Activated naive CD4-positive, alpha-beta T cell treated with anti-CD3 and anti-CD28 coated beads, Interleukin-2, amount 10 ng/mL, durations not matched to agents 7 days and 5 days (primary cell): ENCODE data around the gene FAM120C.

Experiments used
- CTCF ChIA-PET: fragments of 350-600 bp; sonication (Branson Sonifier 250); formaldehyde crosslinking; loops from one replicate; lab custom pipeline; 2021; ENCODE audit warnings: antibody characterized with exemption; lab: Charles Lee
- DNase-seq: peaks from one replicate; pipeline ENCODE4 v3.0.0-alpha.2; 2020
- H3K27ac Mint-ChIP-seq: one replicate; pipeline ENCODE4 v1.8.0; 2021; ENCODE audit warnings: mild to moderate bottlenecking, moderate library complexity, mixed read lengths
- H3K27me3 Mint-ChIP-seq: one replicate; pipeline ENCODE4 v1.8.0; 2021; ENCODE audit warnings: mild to moderate bottlenecking, mixed read lengths
- H3K36me3 Mint-ChIP-seq: one replicate; pipeline ENCODE4 v1.8.0; 2021; ENCODE audit warnings: mixed read lengths
- H3K4me1 Mint-ChIP-seq: one replicate; pipeline ENCODE4 v1.8.0; 2021; ENCODE audit warnings: mixed read lengths
- H3K4me3 Mint-ChIP-seq: one replicate; pipeline ENCODE4 v1.8.0; 2021; ENCODE audit warnings: mild to moderate bottlenecking, moderate library complexity, mixed read lengths
- H3K9me3 Mint-ChIP-seq: one replicate; pipeline ENCODE4 v1.8.0; 2021; ENCODE audit warnings: mixed read lengths

Gene FAM120C

DNA sequence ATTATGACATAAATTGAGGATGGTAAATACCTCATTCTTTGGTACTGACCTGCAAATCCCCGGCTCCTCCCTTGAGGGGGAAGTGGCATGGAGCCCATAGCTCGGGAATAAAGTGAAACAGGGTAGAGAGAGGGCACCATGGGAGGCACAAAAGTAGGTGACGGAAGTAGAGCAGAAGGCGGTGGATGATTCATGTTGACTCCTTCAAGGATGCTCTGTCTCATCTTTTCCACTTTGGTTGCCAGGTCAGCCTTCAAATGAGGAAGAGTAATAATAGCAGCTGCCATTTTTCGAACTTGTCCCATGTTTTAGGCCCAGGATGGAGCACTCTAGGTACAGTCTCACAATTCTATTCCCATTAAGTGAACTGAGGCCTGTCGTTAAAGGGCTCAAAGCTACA is 97.4 kb downstream of the FAM120C start:
- Mint-ChIP-seq H3K27ac (no peak overlapping the region), H3K27me3 (no peaks in the 10 kb centered on the region), H3K9me3 (no peaks in the 10 kb centered on the region), H3K4me1 (no peaks in the 10 kb centered on the region), H3K4me3 (no peak overlapping the region), H3K36me3 (peaks cover 2% of the 10 kb centered on the region)
- DNase-seq: no peak
- CTCF ChIA-PET: no interaction called here

DNA sequence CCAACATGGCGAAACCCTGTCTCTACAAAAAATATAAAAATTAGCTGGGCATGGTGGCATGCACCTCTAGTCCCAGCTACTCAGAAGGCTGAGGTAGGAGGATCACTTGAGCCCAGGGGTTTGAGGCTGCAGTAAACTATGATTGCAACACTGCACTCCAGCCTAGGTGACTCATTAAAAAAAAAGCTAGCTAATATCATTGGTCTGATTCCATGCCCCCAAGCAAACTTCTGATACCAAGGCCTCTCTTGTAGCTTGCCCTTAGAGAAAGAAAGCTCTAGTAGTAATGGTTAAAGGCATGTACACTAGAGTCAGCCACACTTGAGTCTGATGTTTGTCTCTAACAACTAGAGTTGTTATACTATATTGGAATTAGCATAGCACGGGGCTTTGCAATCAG is 106.2 kb downstream of the FAM120C start:
- CTCF ChIA-PET: no interaction called here
- H3K4me1 Mint-ChIP-seq: no peaks in the 10 kb centered on the region
- H3K4me3 Mint-ChIP-seq: no peak overlapping the region
- no peak for DNase-seq
- H3K27ac Mint-ChIP-seq: no peak overlapping the region
- H3K27me3 Mint-ChIP-seq: no peaks in the 10 kb centered on the region
- no peaks in the 10 kb centered on the region for H3K36me3 Mint-ChIP-seq
- no peaks in the 10 kb centered on the region for H3K9me3 Mint-ChIP-seq

DNA sequence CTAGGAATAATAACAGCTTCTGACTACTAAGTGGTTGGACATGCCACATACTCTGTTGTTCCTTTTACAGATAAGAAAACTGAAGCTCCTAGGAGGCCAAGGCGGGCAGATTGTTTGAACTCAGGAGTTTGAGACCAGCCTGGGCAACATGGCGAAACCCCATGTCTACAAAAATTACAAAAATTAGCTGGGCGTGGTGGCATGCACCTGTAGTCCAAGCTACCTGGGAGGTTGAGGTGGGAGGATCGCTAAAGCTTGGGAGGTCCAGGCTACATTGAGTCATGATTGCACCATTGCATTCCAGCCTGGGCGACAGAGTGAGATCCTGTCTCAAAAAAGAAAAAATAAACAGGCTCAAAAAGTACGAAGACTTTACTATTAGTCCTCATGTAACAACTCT is 108.2 kb downstream of the FAM120C start:
- Mint-ChIP-seq H3K4me1 (no peaks in the 10 kb centered on the region), H3K27me3 (no peaks in the 10 kb centered on the region), H3K9me3 (no peaks in the 10 kb centered on the region), H3K27ac (no peak overlapping the region), H3K4me3 (no peak overlapping the region), H3K36me3 (no peaks in the 10 kb centered on the region)
- CTCF ChIA-PET: no interaction called here
- DNase-seq: no peak

DNA sequence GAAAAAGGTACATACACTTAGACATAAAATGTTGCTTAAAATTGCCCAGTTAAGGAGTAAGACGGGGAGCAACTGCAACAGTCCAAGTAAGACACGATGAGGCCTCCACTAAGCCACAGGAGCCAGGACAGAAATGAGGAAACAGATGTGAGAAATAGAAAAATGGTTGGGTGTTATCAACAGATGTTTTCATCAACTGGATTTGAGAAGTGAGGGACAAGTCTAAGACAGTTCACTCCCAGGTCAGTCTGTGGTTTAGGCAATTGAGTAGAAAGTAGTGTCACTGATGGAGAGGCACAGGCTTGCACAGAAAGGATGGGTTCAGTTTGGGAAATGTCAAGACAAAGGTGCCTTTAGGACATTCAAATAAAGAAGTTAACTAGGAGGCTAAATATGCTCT is 115.3 kb downstream of the FAM120C start:
- CTCF ChIA-PET: no interaction called here
- Mint-ChIP-seq H3K36me3 (no peaks in the 10 kb centered on the region), H3K4me1 (no peaks in the 10 kb centered on the region), H3K4me3 (no peak overlapping the region), H3K27ac (no peak overlapping the region), H3K9me3 (no peaks in the 10 kb centered on the region), H3K27me3 (no peaks in the 10 kb centered on the region)
- DNase-seq: no peak

DNA sequence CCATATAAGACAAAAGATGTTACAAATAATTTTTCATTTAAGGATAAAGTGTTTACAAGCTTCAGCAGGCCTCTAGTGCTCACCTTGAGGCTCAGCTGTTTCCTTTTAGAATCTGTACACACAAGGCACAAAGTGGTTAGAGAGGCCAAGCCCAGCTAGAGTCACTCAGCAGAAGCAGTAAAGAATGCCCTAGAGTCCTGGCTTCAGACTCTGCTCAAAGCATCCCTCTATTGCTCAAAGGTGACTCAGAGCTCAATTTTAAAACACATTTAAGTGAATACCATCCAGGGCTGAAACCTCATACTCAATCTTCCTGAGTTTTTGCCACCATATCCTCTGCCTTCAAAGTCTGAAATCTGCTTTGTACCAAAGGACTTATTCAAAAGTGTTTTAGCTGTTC is 116.2 kb downstream of the FAM120C start:
- no peaks in the 10 kb centered on the region for H3K9me3 Mint-ChIP-seq
- H3K27me3 Mint-ChIP-seq: no peaks in the 10 kb centered on the region
- no peak overlapping the region for H3K4me3 Mint-ChIP-seq
- no peak overlapping the region for H3K27ac Mint-ChIP-seq
- CTCF ChIA-PET: no interaction called here
- DNase-seq: no peak
- no peaks in the 10 kb centered on the region for H3K4me1 Mint-ChIP-seq
- no peaks in the 10 kb centered on the region for H3K36me3 Mint-ChIP-seq

DNA sequence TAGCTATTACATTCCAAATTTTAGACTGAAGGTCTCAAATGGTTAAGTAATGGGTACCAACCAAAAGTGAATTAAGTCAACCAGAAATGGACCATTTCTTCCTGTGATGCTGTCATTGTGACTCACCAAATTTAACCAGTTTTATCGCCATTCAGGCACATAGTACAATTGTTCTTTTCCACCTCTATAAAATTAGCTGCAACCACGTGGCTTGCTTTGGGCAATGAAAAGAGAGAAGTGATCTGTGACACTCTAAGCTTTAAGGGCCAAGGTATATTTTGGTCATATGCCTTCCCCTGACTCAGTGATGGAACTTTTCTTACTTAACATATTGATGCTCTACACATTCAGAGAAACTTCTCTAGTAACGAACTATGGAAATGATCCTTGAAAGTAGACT is 118.5 kb downstream of the FAM120C start:
- no peak overlapping the region for H3K4me3 Mint-ChIP-seq
- H3K36me3 Mint-ChIP-seq: no peaks in the 10 kb centered on the region
- H3K27ac Mint-ChIP-seq: no peak overlapping the region
- no peaks in the 10 kb centered on the region for H3K4me1 Mint-ChIP-seq
- CTCF ChIA-PET: no interaction called here
- no peaks in the 10 kb centered on the region for H3K27me3 Mint-ChIP-seq
- no peaks in the 10 kb centered on the region for H3K9me3 Mint-ChIP-seq
- no peak for DNase-seq

DNA sequence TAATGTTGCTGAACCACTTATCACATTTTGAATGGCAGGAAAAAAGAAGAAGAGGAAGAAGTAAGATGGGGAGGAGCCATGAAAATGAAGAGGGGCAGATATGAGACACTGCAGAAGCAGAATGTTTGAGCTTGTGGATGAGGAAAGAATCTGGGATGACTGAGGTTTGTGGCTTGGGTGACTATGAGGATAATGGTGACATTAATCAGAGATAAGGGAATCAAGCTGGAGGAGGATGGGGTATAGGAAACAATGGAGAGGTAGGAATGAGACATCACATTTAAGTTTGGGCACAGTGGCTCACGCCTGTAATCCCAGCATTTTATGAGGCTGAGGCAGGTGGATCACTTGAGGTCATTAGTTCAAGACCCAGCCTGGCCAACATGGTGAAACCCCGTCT is 119.7 kb downstream of the FAM120C start:
- no peak for DNase-seq
- no peaks in the 10 kb centered on the region for H3K27me3 Mint-ChIP-seq
- CTCF ChIA-PET: no interaction called here
- no peak overlapping the region for H3K4me3 Mint-ChIP-seq
- no peaks in the 10 kb centered on the region for H3K36me3 Mint-ChIP-seq
- no peaks in the 10 kb centered on the region for H3K4me1 Mint-ChIP-seq
- no peaks in the 10 kb centered on the region for H3K9me3 Mint-ChIP-seq
- no peak overlapping the region for H3K27ac Mint-ChIP-seq

DNA sequence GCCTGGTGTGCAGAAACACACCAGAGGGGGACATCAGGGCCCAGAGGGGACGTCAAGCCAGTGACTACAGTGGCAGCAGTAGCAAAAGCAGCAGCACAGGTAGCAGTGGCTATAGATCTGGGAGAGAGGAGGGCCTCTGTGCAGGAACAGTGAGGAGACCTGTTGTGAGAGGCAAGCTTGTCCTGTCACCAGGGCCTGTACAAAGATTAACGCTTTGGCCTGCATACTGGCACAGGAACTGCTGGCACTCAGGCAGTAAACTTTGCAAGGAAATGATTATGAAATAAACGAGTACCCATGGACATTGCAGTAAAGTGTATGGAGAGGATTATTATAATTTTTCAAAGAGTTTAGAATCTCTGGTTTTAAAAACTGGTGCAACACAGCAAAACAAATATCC is 133.3 kb downstream of the FAM120C start:
- peaks cover 9% of the 10 kb centered on the region for H3K4me1 Mint-ChIP-seq
- H3K9me3 Mint-ChIP-seq: no peaks in the 10 kb centered on the region
- H3K27me3 Mint-ChIP-seq: no peaks in the 10 kb centered on the region
- DNase-seq: no peak
- CTCF ChIA-PET: no interaction called here
- no peak overlapping the region for H3K27ac Mint-ChIP-seq
- no peaks in the 10 kb centered on the region for H3K36me3 Mint-ChIP-seq
- no peak overlapping the region for H3K4me3 Mint-ChIP-seq

DNA sequence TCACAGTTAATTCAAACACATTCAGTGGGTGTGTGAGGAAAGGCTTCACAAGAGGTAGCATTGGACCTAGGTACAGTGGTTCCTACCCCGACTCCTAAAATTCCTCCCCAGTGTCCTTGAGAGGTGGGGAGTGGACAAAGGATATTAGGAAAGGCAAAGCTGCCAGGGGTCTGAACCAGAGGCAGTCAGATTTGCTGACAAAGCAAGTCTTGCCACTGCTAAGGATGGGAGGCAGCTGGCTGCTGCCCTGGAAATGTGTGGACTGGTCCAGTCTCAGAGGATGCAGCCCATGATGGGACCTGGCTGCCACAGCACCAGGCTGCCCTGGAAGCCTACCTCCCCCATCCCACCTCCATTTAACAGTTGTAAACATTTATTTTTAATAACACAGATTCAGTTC is 134.6 kb downstream of the FAM120C start:
- Mint-ChIP-seq H3K4me3 (no peak overlapping the region), H3K27me3 (no peaks in the 10 kb centered on the region), H3K27ac (no peak overlapping the region), H3K36me3 (peaks cover 2% of the 10 kb centered on the region), H3K9me3 (no peaks in the 10 kb centered on the region), H3K4me1 (peaks cover 10% of the 10 kb centered on the region)
- CTCF ChIA-PET: no interaction called here
- no peak for DNase-seq

DNA sequence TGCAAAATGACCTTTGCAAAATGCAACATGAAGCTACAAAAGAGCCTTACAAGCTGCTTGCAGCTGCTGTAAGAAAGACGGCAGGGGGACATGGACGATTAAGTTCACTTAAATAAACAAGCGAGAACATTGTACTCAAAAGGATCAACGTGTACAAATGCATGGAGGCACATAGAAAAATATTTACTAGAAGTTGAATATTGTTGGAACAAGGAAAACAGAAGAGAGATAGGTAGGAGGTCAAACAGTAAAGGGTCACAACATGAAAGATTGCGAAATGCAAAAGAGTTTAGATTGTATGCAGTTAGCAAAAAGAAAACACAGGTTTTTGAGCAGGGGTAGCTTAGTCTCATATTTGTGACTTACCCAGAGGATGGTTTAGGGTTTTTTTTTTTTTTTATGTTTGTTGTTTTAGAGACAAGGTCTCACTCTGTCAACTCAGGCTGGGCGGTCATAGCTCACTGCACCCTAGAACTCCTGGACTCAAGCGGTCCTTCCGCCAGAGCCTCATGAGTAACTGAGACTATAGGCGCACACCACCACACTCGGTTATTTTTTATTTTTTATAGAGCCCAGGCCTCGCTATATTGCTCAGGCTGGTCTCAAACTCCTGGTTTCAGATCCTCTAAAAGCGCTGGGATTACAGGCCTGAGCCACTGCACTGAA is 137.4 kb downstream of the FAM120C start:
- CTCF ChIA-PET: no interaction called here
- peak overlapping the region; percentile 98 for H3K27ac Mint-ChIP-seq
- no peaks in the 10 kb centered on the region for H3K9me3 Mint-ChIP-seq
- H3K27me3 Mint-ChIP-seq: no peaks in the 10 kb centered on the region
- H3K4me1 Mint-ChIP-seq: peaks cover 21% of the 10 kb centered on the region
- peak overlapping the region; percentile 94 for H3K4me3 Mint-ChIP-seq
- no peak for DNase-seq
- H3K36me3 Mint-ChIP-seq: peaks cover 10% of the 10 kb centered on the region

DNA sequence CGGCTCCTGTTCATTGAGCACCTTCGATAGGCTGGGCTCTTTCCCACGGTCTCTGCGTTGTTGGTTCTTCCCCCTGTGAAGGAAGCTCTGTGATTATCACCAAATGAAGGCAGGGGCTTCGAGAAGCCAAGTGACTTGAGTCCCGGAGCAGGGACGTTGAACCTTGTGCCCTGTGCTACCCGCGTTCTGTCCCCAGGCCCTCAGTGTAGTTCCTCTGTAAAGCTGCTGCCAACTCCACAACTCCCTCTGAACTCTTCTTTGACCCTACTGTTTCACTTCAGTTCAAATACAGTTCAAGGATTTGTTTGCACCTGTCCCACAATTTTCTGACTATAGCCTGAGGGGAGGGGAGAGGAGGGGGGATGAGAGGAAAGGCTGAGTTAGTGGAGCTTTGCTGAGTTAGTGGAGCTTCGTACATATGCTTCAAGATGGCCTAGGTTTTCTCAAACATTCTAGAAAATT is 138.1 kb downstream of the FAM120C start:
- peak overlapping the region; percentile 98 for H3K27ac Mint-ChIP-seq
- H3K27me3 Mint-ChIP-seq: no peaks in the 10 kb centered on the region
- H3K4me3 Mint-ChIP-seq: peak overlapping the region; percentile 94
- peaks cover 14% of the 10 kb centered on the region for H3K36me3 Mint-ChIP-seq
- no peaks in the 10 kb centered on the region for H3K9me3 Mint-ChIP-seq
- CTCF ChIA-PET: no interaction called here
- DNase-seq: no peak
- H3K4me1 Mint-ChIP-seq: peaks cover 25% of the 10 kb centered on the region

DNA sequence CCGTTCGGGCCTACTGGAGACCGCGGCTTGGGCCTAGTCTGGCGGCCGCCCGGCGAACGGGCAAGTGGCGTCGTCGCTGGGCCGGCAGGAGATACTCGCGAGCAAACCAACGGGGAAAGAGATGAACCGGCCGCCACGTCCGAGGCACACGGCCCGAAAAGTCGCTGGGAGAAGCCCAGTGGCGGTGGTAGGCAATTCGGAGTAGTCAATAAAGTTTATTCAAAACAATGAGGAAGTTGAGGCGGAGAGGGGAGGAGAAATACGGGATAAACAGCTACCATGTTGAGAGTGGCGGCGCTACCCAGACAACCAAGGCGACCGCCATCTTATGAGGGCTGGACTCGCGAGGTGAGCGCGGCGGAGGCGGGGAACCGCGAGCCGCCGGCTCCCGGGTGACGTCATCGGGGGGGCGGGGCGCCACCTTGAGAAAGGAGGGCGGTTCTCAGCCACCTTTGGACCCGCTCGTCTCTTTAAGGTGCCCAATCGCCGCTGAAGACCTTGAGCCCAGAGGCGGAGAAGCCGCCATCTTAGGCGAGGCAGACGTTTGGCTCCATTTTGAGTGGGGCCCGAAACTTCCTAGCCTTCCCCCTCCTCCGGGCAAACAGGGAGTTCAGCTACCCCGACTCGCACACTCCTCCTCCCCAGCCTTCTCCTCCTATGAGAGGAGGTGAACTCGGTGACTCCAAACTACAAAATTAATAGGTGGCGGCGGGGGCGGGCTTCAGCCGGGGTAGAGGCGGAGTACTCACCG is 138.8 kb downstream of the FAM120C start, which contains the start of gene PHF8:
TSS of gene PHF8 (minus strand) at position 348 of the 751 bp plus-strand sequence. CDS start 1,745 bp downstream, outside the sequence.
- CTCF ChIA-PET: no interaction called here
- Mint-ChIP-seq H3K4me3 (peak within 1 kb of the TSS; percentile 94), H3K36me3 (peaks cover 14% of the 10 kb centered on the region), H3K27me3 (no peaks in the 10 kb centered on the region), H3K27ac (peak within 1 kb of the TSS; percentile 98), H3K4me1 (peaks cover 25% of the 10 kb centered on the region), H3K9me3 (no peaks in the 10 kb centered on the region)
- peak; percentile 95 for DNase-seq

DNA sequence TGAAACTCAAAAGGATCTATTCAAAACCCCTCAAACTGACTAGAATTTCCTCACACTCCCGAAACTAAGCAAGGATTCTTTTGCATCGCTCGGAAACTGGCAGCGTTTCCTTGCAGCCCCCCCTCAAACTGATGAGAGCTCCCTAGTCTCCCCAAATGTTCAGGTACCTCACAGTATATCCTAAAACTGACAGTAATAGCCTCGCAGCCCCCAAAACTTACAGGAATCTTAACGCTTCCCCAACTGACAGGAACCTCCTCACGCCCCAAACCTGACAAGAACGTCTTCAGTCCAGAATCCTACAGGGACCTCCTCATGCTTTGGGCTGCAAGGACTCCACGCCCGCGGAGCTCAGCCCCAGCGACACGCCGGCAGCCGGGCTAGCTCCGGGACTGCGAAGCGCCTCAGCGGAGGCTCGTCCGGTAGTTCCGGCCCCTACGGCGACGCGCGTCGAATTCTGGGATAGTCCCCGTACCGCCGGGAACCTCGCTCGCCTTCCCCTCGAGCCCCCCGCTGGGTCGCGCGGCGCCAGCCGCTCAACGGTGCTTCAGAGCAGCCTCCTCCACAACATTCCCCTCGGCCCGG is 139.4 kb downstream of the FAM120C start:
- H3K4me1 Mint-ChIP-seq: peaks cover 25% of the 10 kb centered on the region
- H3K27me3 Mint-ChIP-seq: no peaks in the 10 kb centered on the region
- peak overlapping the region; percentile 94 for H3K4me3 Mint-ChIP-seq
- peaks cover 14% of the 10 kb centered on the region for H3K36me3 Mint-ChIP-seq
- no peaks in the 10 kb centered on the region for H3K9me3 Mint-ChIP-seq
- peak overlapping the region; percentile 98 for H3K27ac Mint-ChIP-seq
- peak; percentile 52 for DNase-seq
- CTCF ChIA-PET: interaction anchor here (1.5 kb wide), 1 partner anchor 138 kb away, joined by 6 read pairs; no protein-coding TSS in a partner anchor

DNA sequence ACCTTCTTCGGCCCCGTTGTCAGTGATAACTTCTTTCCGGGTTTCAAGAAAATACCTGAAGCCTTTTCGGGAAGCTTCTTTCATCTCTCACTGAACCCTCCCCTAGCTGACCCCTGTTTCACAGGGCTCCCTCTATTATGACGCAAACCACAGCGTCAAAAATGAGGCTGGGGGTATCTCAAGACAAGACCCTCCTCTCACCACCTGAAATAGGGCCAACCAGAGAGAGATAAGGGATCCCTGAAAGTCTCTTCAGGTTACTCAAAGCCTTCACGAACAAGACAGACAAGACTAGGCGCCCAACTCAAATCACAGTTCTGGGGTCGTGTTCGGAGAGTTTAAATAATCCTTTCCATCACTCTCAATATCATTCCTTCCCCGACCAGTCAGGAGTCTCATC is 140.0 kb downstream of the FAM120C start:
- CTCF ChIA-PET: interaction anchor here (0.6 to 1.5 kb wide), 2 partner anchors 139 to 544 kb away, joined by 3 to 6 read pairs; no protein-coding TSS in a partner anchor
- H3K4me1 Mint-ChIP-seq: peaks cover 25% of the 10 kb centered on the region
- no peak for DNase-seq
- H3K4me3 Mint-ChIP-seq: peak overlapping the region; percentile 94
- peaks cover 14% of the 10 kb centered on the region for H3K36me3 Mint-ChIP-seq
- no peaks in the 10 kb centered on the region for H3K27me3 Mint-ChIP-seq
- H3K9me3 Mint-ChIP-seq: no peaks in the 10 kb centered on the region
- peak overlapping the region; percentile 98 for H3K27ac Mint-ChIP-seq
